ENCODE data around the gene GALE.
"Not testable (repeated sequence)": the region's sequence is repeated elsewhere in the genome, so short reads cannot be mapped to it uniquely, and the experiment has no call there.

DNA sequence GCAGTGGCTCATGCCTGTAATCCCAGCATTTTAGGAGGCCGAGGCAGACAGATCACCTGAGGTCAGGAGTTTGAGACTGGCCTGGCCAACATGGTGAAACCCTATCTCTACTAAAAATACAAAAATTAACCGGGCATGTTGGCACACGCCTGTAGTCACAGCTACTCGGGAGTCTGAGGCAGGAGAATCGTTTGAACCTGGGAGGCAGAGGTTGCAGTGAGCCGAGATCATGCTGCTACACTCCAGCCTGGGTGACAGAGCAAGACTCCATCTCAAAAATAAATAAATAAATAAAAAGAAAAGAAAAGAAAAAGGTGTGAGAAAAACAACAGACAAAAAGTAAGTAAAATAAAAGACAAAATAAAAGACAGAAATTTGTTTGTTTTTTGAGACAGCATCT, 33.6 kb upstream of the GALE start:
- TF ChIP-seq ZNF274 (IDR thresholded peaks at IDR 0.05; ENCODE audit: low read depth, low read length); SUZ12 (IDR thresholded peaks at IDR 0.05; ENCODE audit: extremely low read depth, insufficient read depth, insufficient read length): not testable (repeated sequence)

Measured in NT2/D1 (cell line).